ENCODE results near the gene DCUN1D3. TPM values are rescaled to one million over a fixed set of nuclear protein-coding genes. Genes with fewer than 3 reads are reported as not detected.

DCUN1D3 gene
- total RNA-seq, 2 donors from 2014 or later, result 7.2 to 16.5 TPM

DNA sequence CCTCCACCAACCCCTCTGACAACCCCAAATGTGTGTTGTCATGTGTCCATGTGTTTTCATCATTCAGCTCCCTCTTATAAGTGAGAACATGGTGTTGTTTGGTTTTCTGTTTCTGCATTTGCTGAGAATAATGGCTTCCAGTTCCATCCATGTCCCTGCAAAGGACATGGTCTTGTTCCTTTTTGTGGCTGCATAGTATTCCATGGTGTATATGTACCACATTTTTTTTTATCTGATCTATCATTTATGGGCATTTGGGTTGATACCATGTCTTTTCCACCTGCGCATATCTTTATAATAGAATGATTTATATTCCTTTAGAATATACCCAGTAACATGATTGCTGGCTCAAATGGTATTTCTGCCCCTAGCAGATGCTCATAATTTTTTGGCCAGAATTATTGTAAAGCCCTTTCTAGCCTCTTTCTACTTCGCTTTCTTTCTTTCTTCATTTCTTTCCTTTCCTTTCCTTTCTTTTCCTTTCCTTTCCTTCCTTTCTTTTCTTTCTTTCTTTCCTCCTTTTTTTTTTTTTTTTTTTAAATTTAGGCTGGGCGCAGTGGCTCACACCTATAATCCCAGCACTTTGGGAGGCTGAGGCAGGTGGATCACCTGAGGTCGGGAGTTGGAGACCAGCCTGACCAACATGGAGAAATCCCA lies 81.1 kb downstream of the DCUN1D3 start:
- WGBS, result 94% methylated on average over 4 of the region's 4 CpGs
- intact Hi-C loops (cut with DNase I), result no loop called here

DNA sequence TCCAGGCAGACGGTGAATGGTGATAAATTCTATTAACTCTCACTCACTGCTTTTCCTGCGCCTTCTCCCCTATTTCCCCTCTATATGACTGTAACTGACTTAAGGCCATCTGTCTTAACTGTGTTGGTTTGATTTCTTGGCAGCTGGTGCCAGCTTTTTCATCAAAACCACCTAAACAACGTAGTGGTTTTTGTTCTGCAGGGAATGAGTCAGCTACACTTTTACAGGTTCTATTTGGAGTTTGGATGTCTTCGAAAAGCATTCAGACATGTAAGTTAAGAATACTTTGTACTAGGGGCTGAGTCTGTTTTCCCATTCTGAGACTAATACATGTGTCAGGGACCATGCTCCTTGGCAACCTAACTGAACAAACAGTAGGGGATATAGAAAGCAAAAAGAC lies 85.4 kb downstream of the DCUN1D3 start:
- no peak overlapping the region for H3K27ac ChIP-seq

More for the DNA sequence above, 81.1 kb downstream of the DCUN1D3 start:
- no peaks in the 10 kb centered on the region for H3K9me3 ChIP-seq
- H3K4me3 ChIP-seq, result no peak overlapping the region
- H3K4me1 ChIP-seq (replicated peaks), result no peaks in the 10 kb centered on the region
- no peaks in the 10 kb centered on the region for H3K27me3 ChIP-seq (replicated peaks; ENCODE audit: insufficient read depth)
- no peaks in the 10 kb centered on the region for H3K36me3 ChIP-seq
- no peak for DNase-seq (ENCODE audit: low spot score)
- TF ChIP-seq POLR2A (IDR thresholded peaks at IDR 0.05), result no peak
- TF ChIP-seq POLR2AphosphoS5 (IDR thresholded peaks at IDR 0.05), result no peak
- TF ChIP-seq, protein P1, sequence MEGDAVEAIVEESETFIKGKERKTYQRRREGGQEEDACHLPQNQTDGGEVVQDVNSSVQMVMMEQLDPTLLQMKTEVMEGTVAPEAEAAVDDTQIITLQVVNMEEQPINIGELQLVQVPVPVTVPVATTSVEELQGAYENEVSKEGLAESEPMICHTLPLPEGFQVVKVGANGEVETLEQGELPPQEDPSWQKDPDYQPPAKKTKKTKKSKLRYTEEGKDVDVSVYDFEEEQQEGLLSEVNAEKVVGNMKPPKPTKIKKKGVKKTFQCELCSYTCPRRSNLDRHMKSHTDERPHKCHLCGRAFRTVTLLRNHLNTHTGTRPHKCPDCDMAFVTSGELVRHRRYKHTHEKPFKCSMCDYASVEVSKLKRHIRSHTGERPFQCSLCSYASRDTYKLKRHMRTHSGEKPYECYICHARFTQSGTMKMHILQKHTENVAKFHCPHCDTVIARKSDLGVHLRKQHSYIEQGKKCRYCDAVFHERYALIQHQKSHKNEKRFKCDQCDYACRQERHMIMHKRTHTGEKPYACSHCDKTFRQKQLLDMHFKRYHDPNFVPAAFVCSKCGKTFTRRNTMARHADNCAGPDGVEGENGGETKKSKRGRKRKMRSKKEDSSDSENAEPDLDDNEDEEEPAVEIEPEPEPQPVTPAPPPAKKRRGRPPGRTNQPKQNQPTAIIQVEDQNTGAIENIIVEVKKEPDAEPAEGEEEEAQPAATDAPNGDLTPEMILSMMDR (IDR thresholded peaks at IDR 0.05), result no peak
- H3K27ac ChIP-seq, result no peak overlapping the region

DNA sequence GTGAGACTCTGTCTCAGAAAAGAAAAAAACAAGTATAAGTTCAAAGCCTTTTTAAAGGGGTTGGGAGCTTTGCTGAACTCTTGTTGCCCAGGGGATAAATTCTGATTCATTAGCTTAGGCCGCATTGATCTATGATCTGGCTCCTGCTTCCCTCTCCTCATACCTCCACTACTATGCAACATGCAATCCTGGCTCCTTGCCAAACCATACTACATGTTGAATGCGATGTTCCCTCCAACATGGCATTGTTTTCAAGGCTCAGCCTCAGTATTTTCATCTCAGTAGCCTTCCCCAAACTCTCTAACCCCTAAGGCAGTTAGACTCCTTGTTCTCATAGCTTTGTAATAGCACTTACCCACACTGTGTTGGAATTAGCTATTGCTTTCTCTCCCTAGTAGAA lies 87.6 kb downstream of the DCUN1D3 start:
- TF ChIP-seq, protein P1 (IDR thresholded peaks at IDR 0.05), result no peak
- TF ChIP-seq POLR2AphosphoS5 (IDR thresholded peaks at IDR 0.05) (no peak), POLR2A (IDR thresholded peaks at IDR 0.05) (no peak)
- no peak overlapping the region for H3K27ac ChIP-seq
- 74% methylated on average over 2 of the region's 2 CpGs for WGBS
- H3K4me1 ChIP-seq (replicated peaks), result no peaks in the 10 kb centered on the region
- H3K27me3 ChIP-seq (replicated peaks; ENCODE audit: insufficient read depth), result no peaks in the 10 kb centered on the region
- H3K9me3 ChIP-seq, result no peaks in the 10 kb centered on the region
- intact Hi-C loops (cut with DNase I), result no loop called here
- DNase-seq (ENCODE audit: low spot score), result no peak
- no peak overlapping the region for H3K4me3 ChIP-seq
- H3K36me3 ChIP-seq, result no peaks in the 10 kb centered on the region

More for the DNA sequence above, 85.4 kb downstream of the DCUN1D3 start:
- 17% methylated on average over 4 of the region's 4 CpGs for WGBS
- DNase-seq (ENCODE audit: low spot score), result no peak
- TF ChIP-seq POLR2A (IDR thresholded peaks at IDR 0.05), result no peak
- peak; percentile 22 for TF ChIP-seq POLR2AphosphoS5 (IDR thresholded peaks at IDR 0.05)
- TF ChIP-seq, protein P1 (IDR thresholded peaks at IDR 0.05), result no peak
- no peaks in the 10 kb centered on the region for H3K9me3 ChIP-seq
- no peaks in the 10 kb centered on the region for H3K36me3 ChIP-seq
- no peak overlapping the region for H3K4me3 ChIP-seq
- no peaks in the 10 kb centered on the region for H3K4me1 ChIP-seq (replicated peaks)
- no peaks in the 10 kb centered on the region for H3K27me3 ChIP-seq (replicated peaks; ENCODE audit: insufficient read depth)
- intact Hi-C loops (cut with DNase I), result no loop called here

DNA sequence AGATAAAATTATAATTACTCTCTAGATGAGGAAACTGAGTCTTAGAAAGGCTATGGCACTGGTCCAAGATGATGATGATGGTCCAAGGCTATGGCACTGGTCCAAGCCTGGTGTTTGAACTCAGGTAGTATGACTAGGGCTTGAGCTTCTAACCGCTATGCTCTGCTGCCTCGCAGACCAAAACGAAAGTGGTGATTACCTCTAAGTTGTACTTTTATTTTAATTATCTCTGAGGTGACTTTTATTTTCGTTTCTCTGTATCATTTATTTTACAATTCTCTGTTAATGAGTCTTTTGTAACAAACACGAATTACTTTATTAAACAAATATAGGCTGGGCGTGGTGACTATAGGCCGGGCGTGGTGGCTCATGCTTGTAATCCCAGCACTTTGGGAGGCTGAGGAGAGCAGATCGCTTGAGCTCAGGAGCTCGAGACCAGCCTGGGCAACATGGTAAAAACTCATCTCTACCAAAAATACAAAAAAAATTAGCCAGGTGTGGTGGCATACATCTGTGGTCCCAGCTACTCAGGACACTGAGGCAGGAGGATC lies 88.2 kb downstream of the DCUN1D3 start:
- no peaks in the 10 kb centered on the region for H3K9me3 ChIP-seq
- no peaks in the 10 kb centered on the region for H3K4me1 ChIP-seq (replicated peaks)
- no peaks in the 10 kb centered on the region for H3K27me3 ChIP-seq (replicated peaks; ENCODE audit: insufficient read depth)
- 89% methylated on average over 10 of the region's 10 CpGs for whole genome bisulfite sequencing
- no peak for TF ChIP-seq POLR2AphosphoS5 (IDR thresholded peaks at IDR 0.05)
- TF ChIP-seq, protein P1 (IDR thresholded peaks at IDR 0.05), result no peak
- no peak for TF ChIP-seq POLR2A (IDR thresholded peaks at IDR 0.05)
- no peaks in the 10 kb centered on the region for H3K36me3 ChIP-seq
- H3K4me3 ChIP-seq, result no peak overlapping the region
- intact Hi-C loops (cut with DNase I), result no loop called here
- H3K27ac ChIP-seq, result no peak overlapping the region
- no peak for DNase-seq (ENCODE audit: low spot score)

DNA sequence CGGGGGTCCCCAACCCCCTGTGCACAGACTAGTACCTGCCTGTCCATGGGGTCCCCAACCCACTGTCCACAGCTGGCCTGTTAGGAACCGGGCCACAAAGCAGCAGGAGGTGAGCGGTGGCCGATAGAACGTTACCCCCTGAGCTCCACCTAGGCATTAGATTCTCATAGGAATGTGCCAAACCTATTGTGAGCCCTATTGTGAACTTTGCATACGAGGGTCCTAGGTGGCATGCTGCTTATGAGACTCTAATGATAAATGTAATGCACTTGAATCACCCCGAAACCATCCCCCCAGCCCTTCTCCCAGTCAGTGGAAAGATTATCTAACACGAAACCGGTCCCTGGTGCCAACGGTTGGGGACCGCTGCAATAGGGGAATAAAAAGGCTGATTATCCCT lies 92.3 kb downstream of the DCUN1D3 start:
- Histone ChIP-seq H3K9me3 (no peaks in the 10 kb centered on the region), H3K4me1 (replicated peaks) (peaks cover 9% of the 10 kb centered on the region), H3K4me3 (no peak overlapping the region), H3K27me3 (replicated peaks; ENCODE audit: insufficient read depth) (no peaks in the 10 kb centered on the region), H3K27ac (no peak overlapping the region), H3K36me3 (no peaks in the 10 kb centered on the region)
- intact Hi-C loops (cut with DNase I), result loop anchor here (5.0 to 10.0 kb wide), 3 partner anchors 44 to 277 kb away; no protein-coding TSS in a partner anchor
- TF ChIP-seq, protein P1 (IDR thresholded peaks at IDR 0.05), result no peak
- TF ChIP-seq POLR2A (IDR thresholded peaks at IDR 0.05) (no peak), POLR2AphosphoS5 (IDR thresholded peaks at IDR 0.05) (no peak)
- 95% methylated on average over 11 of the region's 11 CpGs for WGBS
- no peak for DNase-seq (ENCODE audit: low spot score)
